Measurements from ENCODE around the gene JADE1.

GRCh38 chr4:128916832-128917231 is 107.3 kb downstream of the JADE1 start:
- TF ChIP-seq MECOM (CRISPR knock-in tag; IDR thresholded peaks at IDR 0.05): no peak
- TF ChIP-seq RUNX1 (IDR thresholded peaks at IDR 0.05; ENCODE audit: low read depth): no peak
- no peak for TF ChIP-seq MTA2 (IDR thresholded peaks at IDR 0.05; ENCODE audit: low read depth)
- no peak for TF ChIP-seq XRCC3 (IDR thresholded peaks at IDR 0.05)
- no peak for TF ChIP-seq CTCF (IDR thresholded peaks at IDR 0.05 in 2 of 3, conservative IDR thresholded peaks at IDR 0.05 in 1 of 3; ENCODE audit: insufficient read depth in 2 of 3, low read depth in 1 of 3, low read length in 3 of 3)
- TF ChIP-seq, protein P1, sequence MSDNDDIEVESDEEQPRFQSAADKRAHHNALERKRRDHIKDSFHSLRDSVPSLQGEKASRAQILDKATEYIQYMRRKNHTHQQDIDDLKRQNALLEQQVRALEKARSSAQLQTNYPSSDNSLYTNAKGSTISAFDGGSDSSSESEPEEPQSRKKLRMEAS (CRISPR knock-in tag; IDR thresholded peaks at IDR 0.05): no peak
- TF ChIP-seq MXI1 (IDR thresholded peaks at IDR 0.05; ENCODE audit: low read depth, low read length): no peak
- TF ChIP-seq CBX2 (IDR thresholded peaks at IDR 0.05; ENCODE audit: insufficient read depth, low read length, poor library complexity, severe bottlenecking): no peak
- no peak for TF ChIP-seq HDAC1 (IDR thresholded peaks at IDR 0.05)
- TF ChIP-seq ZNF184 (CRISPR knock-in tag; IDR thresholded peaks at IDR 0.05): no peak
- no peak for TF ChIP-seq POLR2AphosphoS5 (IDR thresholded peaks at IDR 0.05; ENCODE audit: control insufficient read depth, insufficient read depth, low read depth, low read length)

Measured in K562 (cell line).